Stimulated activated CD4-positive, alpha-beta T cell treated with anti-CD3 and anti-CD28 coated beads, Interleukin-1b, Interleukin-23, amount 100 ng/mL, for 48 hours (primary cell): Measurements from ENCODE around the gene FOXO6.

ENCODE experiments used
- DNase-seq: peaks from one replicate; pipeline ENCODE4 v3.0.0-alpha.2; 2020

FOXO6 gene

GRCh38 chr1:41411229-41411628 is 50.0 kb downstream of the FOXO6 start:
- no peak for DNase-seq

- DNase-seq = no peak
Measured at GRCh38 chr1:41412748-41413147, 51.5 kb downstream of the FOXO6 start.

- DNase-seq = no peak
Measured at GRCh38 chr1:41413748-41414281, 52.6 kb downstream of the FOXO6 start.

- DNase-seq = no peak
Measured at GRCh38 chr1:41414296-41414695, 53.1 kb downstream of the FOXO6 start.

GRCh38 chr1:41414716-41415306 is 53.6 kb downstream of the FOXO6 start:
- DNase-seq = no peak

- DNase-seq = no peak
Measured at GRCh38 chr1:41416081-41416480, 54.8 kb downstream of the FOXO6 start.

GRCh38 chr1:41416552-41417334 is 55.5 kb downstream of the FOXO6 start:
- DNase-seq = peak; percentile 57

GRCh38 chr1:41417335-41417682 is 56.1 kb downstream of the FOXO6 start:
- DNase-seq = no peak

- no peak for DNase-seq
Measured at GRCh38 chr1:41417746-41418145, 56.5 kb downstream of the FOXO6 start.

GRCh38 chr1:41418857-41419583 is 57.8 kb downstream of the FOXO6 start:
- DNase-seq = no peak

- DNase-seq = no peak
Measured at GRCh38 chr1:41419584-41420295, 58.5 kb downstream of the FOXO6 start.

- DNase-seq = no peak
Measured at GRCh38 chr1:41420351-41420750, 59.1 kb downstream of the FOXO6 start.

- DNase-seq = no peak
Measured at GRCh38 chr1:41420860-41421259, 59.6 kb downstream of the FOXO6 start.

GRCh38 chr1:41422306-41422705 is 61.1 kb downstream of the FOXO6 start:
- DNase-seq = no peak

- no peak for DNase-seq
Measured at GRCh38 chr1:41423511-41424191, 62.4 kb downstream of the FOXO6 start.

GRCh38 chr1:41424581-41425118 is 63.4 kb downstream of the FOXO6 start:
- no peak for DNase-seq

GRCh38 chr1:41425369-41425768 is 64.1 kb downstream of the FOXO6 start:
- no peak for DNase-seq

- no peak for DNase-seq
Measured at GRCh38 chr1:41426201-41426890, 65.1 kb downstream of the FOXO6 start.

- DNase-seq = no peak
Measured at GRCh38 chr1:41427122-41427913, 66.1 kb downstream of the FOXO6 start.

GRCh38 chr1:41427916-41428737 is 66.9 kb downstream of the FOXO6 start:
- no peak for DNase-seq
